CD4-positive, alpha-beta T cell (primary cell): ENCODE data around the gene POU2F1. TPM values are rescaled to one million over a fixed set of nuclear protein-coding genes. Genes with fewer than 3 reads are reported as not detected.

ENCODE experiments used
- ATAC-seq: fragments of 200-7000 bp; cut with Tn5 transposase; one replicate; pipeline ENCODE4 v1.10.0; 2022; ENCODE audit warnings: mild to moderate bottlenecking; ENCODE audit not compliant: poor library complexity
- CTCF ChIA-PET: fragments of 350-600 bp; sonication (Branson Sonifier 250); formaldehyde crosslinking; loops from one replicate; lab custom pipeline; 2021; ENCODE audit warnings: antibody characterized with exemption, inconsistent platforms; lab: Charles Lee
- POLR2A ChIA-PET: fragments of 350-600 bp; sonication (Branson Sonifier 250); formaldehyde crosslinking; loops from one replicate; lab custom pipeline; 2021; ENCODE audit warnings: antibody characterized with exemption, inconsistent platforms; lab: Charles Lee
- DNase-seq, 14 experiments: peaks; one replicate each; pipeline ENCODE4 v3.0.0-alpha.2; 2013 to 2020; ENCODE audit warnings: mixed read lengths in 2 of 14
- H3K27ac ChIP-seq, 2 donors: one replicate each; pipeline versions ENCODE4 v1.5.1 to v1.7.0; 2013; ENCODE audit warnings: low read length in 2 of 2, low read depth in 1 of 2, mild to moderate bottlenecking in 1 of 2
- H3K27me3 ChIP-seq, 2 experiments: 1 replicate in 1 of 2; 2 replicates in 1 of 2; pipeline versions ENCODE4 v1.6.1 to v1.7.0; 2013; ENCODE audit warnings: low read length in 2 of 2, control low read depth in 1 of 2, mild to moderate bottlenecking in 1 of 2, moderate library complexity in 1 of 2; ENCODE audit not compliant: insufficient read depth in 2 of 2, control insufficient read depth in 1 of 2
- H3K36me3 ChIP-seq: one replicate; pipeline ENCODE4 v1.6.1; 2013; ENCODE audit warnings: low read length, control low read depth; ENCODE audit not compliant: insufficient read depth
- H3K4me1 ChIP-seq: one replicate; pipeline ENCODE4 v1.6.1; 2013; ENCODE audit warnings: low read length, control low read depth; ENCODE audit not compliant: insufficient read depth
- H3K4me3 ChIP-seq: one replicate; pipeline ENCODE4 v1.5.1; 2013; ENCODE audit warnings: mild to moderate bottlenecking, low read length, moderate library complexity
- H3K9me3 ChIP-seq, 2 experiments: 1 replicate in 1 of 2; 2 replicates in 1 of 2; pipeline versions ENCODE4 v1.6.1 to v1.7.0; 2013; ENCODE audit warnings: low read length in 2 of 2, mild to moderate bottlenecking in 2 of 2, control low read depth in 1 of 2, moderate library complexity in 1 of 2; ENCODE audit not compliant: control insufficient read depth in 1 of 2, insufficient read depth in 1 of 2
- H3K27ac Mint-ChIP-seq: one replicate; pipeline ENCODE4 v1.8.0; 2020; ENCODE audit warnings: mixed read lengths
- H3K27me3 Mint-ChIP-seq: one replicate; pipeline ENCODE4 v1.8.0; 2021; ENCODE audit warnings: mixed read lengths
- H3K36me3 Mint-ChIP-seq: one replicate; pipeline ENCODE4 v1.8.0; 2021; ENCODE audit warnings: low read depth, mixed read lengths
- H3K4me1 Mint-ChIP-seq: one replicate; pipeline ENCODE4 v1.8.0; 2021; ENCODE audit warnings: low read depth, mixed read lengths
- H3K4me3 Mint-ChIP-seq: one replicate; pipeline ENCODE4 v1.8.0; 2020; ENCODE audit warnings: mild to moderate bottlenecking, mixed read lengths
- H3K9me3 Mint-ChIP-seq: one replicate; pipeline ENCODE4 v1.8.0; 2020; ENCODE audit warnings: mixed read lengths
- intact Hi-C, 2 experiments: fragments of 100-400 bp; cut with DNase I in 1 of 2; cut with micrococcal nuclease in 1 of 2; formaldehyde crosslinking; loops; one replicate each; pipeline versions ENCODE4 v1.15.1 to v1.9.0; 2023 to 2025; cut with DNase I, micrococcal nuclease
- total RNA-seq, 174 experiments: library from RNA in 2 of 174; stranded (reverse) in 2 of 174; gene quantifications; one replicate each; pipeline ENCODE4 v1.2.3 and lab custom pipeline; 2021 to 2026
- TF ChIP-seq, protein P1 (sequence below): fragments of 200-600 bp; IDR thresholded peaks from one replicate; pipeline ENCODE4 v1.8.0; 2022; ENCODE audit warnings: antibody characterized with exemption, mild to moderate bottlenecking

Gene POU2F1
- total RNA-seq, 2 experiments from 2014 or later, result 27.0 to 28.6 TPM

DNA sequence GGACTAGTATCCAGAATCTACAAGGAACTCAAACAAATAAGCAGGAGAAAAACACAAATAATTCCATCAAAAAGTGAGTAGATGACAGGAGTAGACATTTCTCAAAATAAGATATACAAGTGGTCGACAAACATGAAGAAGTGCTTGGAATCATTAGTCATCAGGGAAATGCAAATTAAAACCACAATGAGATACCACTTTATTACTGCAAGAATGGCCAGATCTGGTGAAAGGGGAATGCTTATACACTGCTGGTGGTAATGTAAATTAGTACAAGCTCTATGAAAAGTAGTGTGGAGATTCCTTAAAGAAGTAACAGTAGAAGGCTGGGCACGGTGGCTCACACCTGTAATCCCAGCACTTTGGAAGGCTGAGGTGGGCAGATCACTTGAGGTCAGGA, 73.8 kb downstream of the POU2F1 start:
- CTCF ChIA-PET, result no interaction called here
- Mint-ChIP-seq H3K36me3 (no peaks in the 10 kb centered on the region), H3K27me3 (no peaks in the 10 kb centered on the region), H3K4me1 (peaks cover 32% of the 10 kb centered on the region), H3K9me3 (no peaks in the 10 kb centered on the region), H3K4me3 (no peak overlapping the region), H3K27ac (no peak overlapping the region)
- no peak for DNase-seq
- intact Hi-C loops, result no loop called here
- no peaks in the 10 kb centered on the region for H3K36me3 ChIP-seq
- no peak for ATAC-seq
- POLR2A ChIA-PET, result interaction anchor here (0.6 kb wide), 1 partner anchor 57 kb away, joined by 4 read pairs; no protein-coding TSS in a partner anchor
- TF ChIP-seq, protein P1, sequence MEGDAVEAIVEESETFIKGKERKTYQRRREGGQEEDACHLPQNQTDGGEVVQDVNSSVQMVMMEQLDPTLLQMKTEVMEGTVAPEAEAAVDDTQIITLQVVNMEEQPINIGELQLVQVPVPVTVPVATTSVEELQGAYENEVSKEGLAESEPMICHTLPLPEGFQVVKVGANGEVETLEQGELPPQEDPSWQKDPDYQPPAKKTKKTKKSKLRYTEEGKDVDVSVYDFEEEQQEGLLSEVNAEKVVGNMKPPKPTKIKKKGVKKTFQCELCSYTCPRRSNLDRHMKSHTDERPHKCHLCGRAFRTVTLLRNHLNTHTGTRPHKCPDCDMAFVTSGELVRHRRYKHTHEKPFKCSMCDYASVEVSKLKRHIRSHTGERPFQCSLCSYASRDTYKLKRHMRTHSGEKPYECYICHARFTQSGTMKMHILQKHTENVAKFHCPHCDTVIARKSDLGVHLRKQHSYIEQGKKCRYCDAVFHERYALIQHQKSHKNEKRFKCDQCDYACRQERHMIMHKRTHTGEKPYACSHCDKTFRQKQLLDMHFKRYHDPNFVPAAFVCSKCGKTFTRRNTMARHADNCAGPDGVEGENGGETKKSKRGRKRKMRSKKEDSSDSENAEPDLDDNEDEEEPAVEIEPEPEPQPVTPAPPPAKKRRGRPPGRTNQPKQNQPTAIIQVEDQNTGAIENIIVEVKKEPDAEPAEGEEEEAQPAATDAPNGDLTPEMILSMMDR, result no peak
- no peak overlapping the region for H3K4me3 ChIP-seq
- H3K4me1 ChIP-seq, result no peaks in the 10 kb centered on the region
- no peaks in the 10 kb centered on the region for H3K9me3 ChIP-seq
- H3K27ac ChIP-seq, result no peak overlapping the region
- no peaks in the 10 kb centered on the region for H3K27me3 ChIP-seq

DNA sequence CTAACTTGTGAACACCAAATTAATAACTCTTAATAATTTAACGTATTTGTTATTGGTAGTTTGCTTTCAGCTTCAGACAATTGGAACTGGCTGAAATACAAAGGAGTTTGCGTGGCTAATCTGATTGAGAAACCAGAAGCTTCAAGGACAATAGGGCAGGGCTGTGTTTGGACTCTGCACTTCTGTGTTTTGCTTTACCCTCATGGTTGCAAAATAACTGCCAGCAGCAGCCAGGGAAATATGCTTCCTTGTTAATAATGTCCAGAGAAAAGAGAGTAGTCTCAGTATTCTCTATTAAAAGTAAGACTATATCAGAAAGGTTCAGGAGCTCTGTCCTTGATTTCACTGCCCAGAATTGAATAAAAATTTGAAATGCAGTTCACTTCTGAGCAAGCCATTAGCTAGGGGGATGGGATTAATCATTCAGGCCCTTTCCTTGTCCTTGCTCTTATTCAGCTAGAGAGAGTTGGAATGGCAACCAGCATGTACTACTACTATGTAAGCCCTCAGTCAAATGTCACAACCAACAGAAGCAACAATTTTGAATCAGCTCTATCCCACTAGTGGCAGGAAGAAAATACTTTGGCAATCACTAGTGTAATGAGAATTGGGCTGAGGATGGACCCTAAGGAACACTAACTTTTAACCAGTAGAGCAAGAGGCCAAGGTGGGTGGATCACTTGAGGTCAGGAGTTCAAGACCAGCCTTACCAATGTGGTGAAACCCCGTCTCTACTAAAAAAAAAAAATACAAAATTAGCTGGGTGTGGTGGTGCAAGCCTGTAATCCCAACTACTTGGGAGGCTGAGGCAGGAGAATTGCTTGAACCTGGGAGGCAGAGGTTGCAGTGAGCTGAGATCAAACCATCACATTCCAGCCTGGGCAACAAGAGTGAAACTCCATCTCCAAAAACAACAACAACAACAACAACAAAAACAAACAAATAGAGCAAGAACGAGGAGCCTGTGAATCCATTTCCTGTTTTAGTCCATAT, 76.8 kb downstream of the POU2F1 start:
- DNase-seq (peak in 2 of 14 experiments; percentile 4 to 7), ATAC-seq (no peak)
- no peaks in the 10 kb centered on the region for H3K9me3 ChIP-seq
- Mint-ChIP-seq H3K36me3 (no peaks in the 10 kb centered on the region), H3K27me3 (no peaks in the 10 kb centered on the region), H3K4me3 (no peak overlapping the region), H3K9me3 (no peaks in the 10 kb centered on the region), H3K4me1 (peaks cover 32% of the 10 kb centered on the region), H3K27ac (no peak overlapping the region)
- H3K36me3 ChIP-seq, result no peaks in the 10 kb centered on the region
- H3K4me3 ChIP-seq, result no peak overlapping the region
- no peaks in the 10 kb centered on the region for H3K27me3 ChIP-seq
- intact Hi-C loops, result loop anchor here in 1 of 2 experiments (5.0 kb wide), 1 partner anchor 55 kb away; no protein-coding TSS in a partner anchor
- CTCF ChIA-PET, result interaction anchor here (0.7 to 0.8 kb wide), 2 partner anchors 18 to 30 kb away, joined by 3 read pairs; no protein-coding TSS in a partner anchor
- POLR2A ChIA-PET, result no interaction called here
- H3K27ac ChIP-seq, result no peak overlapping the region
- TF ChIP-seq, protein P1, result no peak
- no peaks in the 10 kb centered on the region for H3K4me1 ChIP-seq

DNA sequence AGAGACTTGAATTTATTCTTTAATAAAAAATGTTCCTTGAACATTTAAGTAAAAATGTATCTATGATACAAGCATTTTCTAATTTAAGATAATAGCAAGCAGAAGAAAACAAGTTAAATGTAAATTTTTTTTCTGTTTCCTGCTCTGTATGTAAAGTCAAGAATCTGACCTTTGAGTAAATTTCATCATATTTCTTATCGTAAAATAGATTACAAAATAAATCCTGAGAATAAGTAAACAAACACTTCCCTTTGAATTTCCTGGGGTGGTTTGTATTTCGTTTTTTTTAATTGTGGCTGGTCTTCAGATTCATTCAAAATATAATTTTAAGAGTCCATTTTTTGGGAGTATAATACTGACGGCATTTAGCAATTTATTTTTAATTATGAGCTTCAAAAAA, 77.6 kb downstream of the POU2F1 start:
- Mint-ChIP-seq H3K36me3 (no peaks in the 10 kb centered on the region), H3K9me3 (no peaks in the 10 kb centered on the region), H3K27me3 (no peaks in the 10 kb centered on the region), H3K4me3 (no peak overlapping the region), H3K4me1 (peaks cover 26% of the 10 kb centered on the region), H3K27ac (no peak overlapping the region)
- H3K36me3 ChIP-seq, result no peaks in the 10 kb centered on the region
- CTCF ChIA-PET, result no interaction called here
- no peaks in the 10 kb centered on the region for H3K4me1 ChIP-seq
- TF ChIP-seq, protein P1, result no peak
- intact Hi-C loops, result loop anchor here in 1 of 2 experiments (5.0 kb wide), 1 partner anchor 54 kb away; no protein-coding TSS in a partner anchor
- no peak overlapping the region for H3K27ac ChIP-seq
- no peaks in the 10 kb centered on the region for H3K27me3 ChIP-seq
- POLR2A ChIA-PET, result no interaction called here
- H3K9me3 ChIP-seq, result no peaks in the 10 kb centered on the region
- H3K4me3 ChIP-seq, result no peak overlapping the region
- DNase-seq, result no peak
- ATAC-seq, result no peak
